ENCODE data around the gene RAB3C.
A peak's percentile ranks its signal among the peaks of the same experiment; 100 is the strongest.

Gene RAB3C

GRCh38 chr5:58857609-58858008 is 274.7 kb downstream of the RAB3C start:
- TF ChIP-seq CTCF (IDR thresholded peaks at IDR 0.05; ENCODE audit: low read depth, low read length), result no peak
- DNase-seq (ENCODE audit: extremely low read depth, low read depth), result no peak

GRCh38 chr5:58860680-58861079 is 277.8 kb downstream of the RAB3C start:
- no peak for TF ChIP-seq CTCF (IDR thresholded peaks at IDR 0.05; ENCODE audit: low read depth, low read length)

GRCh38 chr5:58868931-58869330 is 286.1 kb downstream of the RAB3C start:
- no peak for TF ChIP-seq CTCF (IDR thresholded peaks at IDR 0.05; ENCODE audit: low read depth, low read length)

More at GRCh38 chr5:58860680-58861079, 277.8 kb downstream of the RAB3C start:
- DNase-seq (ENCODE audit: extremely low read depth, low read depth), result no peak

GRCh38 chr5:58871648-58872242 is 288.9 kb downstream of the RAB3C start:
- TF ChIP-seq CTCF (IDR thresholded peaks at IDR 0.05; ENCODE audit: low read depth, low read length), result peak; percentile 67
- no peak for DNase-seq (ENCODE audit: extremely low read depth, low read depth)

More at GRCh38 chr5:58868931-58869330, 286.1 kb downstream of the RAB3C start:
- no peak for DNase-seq (ENCODE audit: extremely low read depth, low read depth)

- no peak for DNase-seq (ENCODE audit: extremely low read depth, low read depth)
- TF ChIP-seq CTCF (IDR thresholded peaks at IDR 0.05; ENCODE audit: low read depth, low read length), result no peak
Observed at GRCh38 chr5:58872670-58873273, 289.9 kb downstream of the RAB3C start.

- TF ChIP-seq CTCF (IDR thresholded peaks at IDR 0.05; ENCODE audit: low read depth, low read length), result no peak
- DNase-seq (ENCODE audit: extremely low read depth, low read depth), result no peak
Observed at GRCh38 chr5:58875599-58875998, 292.7 kb downstream of the RAB3C start.

- no peak for TF ChIP-seq CTCF (IDR thresholded peaks at IDR 0.05; ENCODE audit: low read depth, low read length)
Observed at GRCh38 chr5:58885260-58885659, 302.4 kb downstream of the RAB3C start.

More at GRCh38 chr5:58885260-58885659, 302.4 kb downstream of the RAB3C start:
- DNase-seq (ENCODE audit: extremely low read depth, low read depth), result no peak

All from AG09319 (cell line).